Ammon's horn (tissue), 1 donor: ENCODE data around the gene EEF2KMT.
"Not testable (repeated sequence)": the region's sequence is repeated elsewhere in the genome, so short reads cannot be mapped to it uniquely, and the experiment has no call there.

Experiments
- DNase-seq: peaks from one replicate; pipeline ENCODE4 v3.0.0-alpha.2; 2016; ENCODE audit warnings: low spot score

The EEF2KMT gene

DNA sequence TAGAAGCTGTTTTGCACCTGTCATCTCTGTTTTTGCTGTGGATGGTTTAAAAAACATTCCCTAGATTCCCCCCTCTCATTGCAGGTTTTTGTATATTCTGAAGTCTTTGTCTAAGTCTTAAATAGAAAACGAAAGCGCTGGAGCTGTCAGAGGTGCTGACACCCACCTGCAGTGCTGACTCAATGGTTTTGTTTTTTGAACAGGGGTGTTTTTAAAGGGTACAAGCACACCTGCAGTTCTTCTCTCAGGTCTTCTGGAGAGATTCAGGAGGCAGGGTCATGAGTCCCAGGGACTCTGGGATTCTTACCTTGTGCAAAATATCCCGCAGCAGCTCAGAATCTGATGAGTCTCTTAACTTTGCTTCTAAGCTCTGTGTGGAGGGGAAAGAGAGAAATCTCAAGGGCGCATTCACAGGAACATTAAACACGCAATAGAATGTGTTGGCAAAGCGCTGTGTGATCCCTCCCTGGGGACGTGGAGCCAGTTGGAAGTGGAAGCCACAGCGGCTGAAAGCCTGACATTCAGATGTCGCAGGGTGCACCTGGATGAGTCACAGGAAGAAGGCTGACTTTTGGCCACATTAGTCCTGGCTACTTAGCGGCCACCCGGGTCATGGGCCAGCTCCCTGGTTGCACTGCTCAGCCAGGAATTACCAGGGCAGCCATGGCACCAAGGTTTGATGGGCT, 2.3 kb downstream of the EEF2KMT start:
- DNase-seq: not testable (repeated sequence)

DNA sequence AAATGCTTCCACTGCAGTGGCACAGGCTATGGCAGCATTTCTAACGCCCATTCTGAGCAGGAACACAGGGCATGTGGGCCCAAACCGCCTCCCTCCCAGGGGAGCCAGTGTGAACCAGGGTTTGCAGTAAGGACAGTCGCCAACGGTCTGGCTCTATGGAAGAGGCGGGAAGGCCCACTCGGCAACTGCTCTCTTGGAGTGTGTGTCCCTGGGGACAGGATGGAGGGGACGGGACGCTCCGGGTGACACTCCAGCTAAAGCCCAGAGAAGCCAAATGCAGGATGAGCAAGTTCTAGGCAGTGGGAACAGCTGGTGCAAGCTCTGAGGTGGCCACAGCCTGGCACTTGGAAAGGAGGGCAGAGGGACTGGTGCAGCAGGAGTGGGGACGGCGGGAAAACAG, 3.8 kb downstream of the EEF2KMT start:
- not testable (repeated sequence) for DNase-seq

DNA sequence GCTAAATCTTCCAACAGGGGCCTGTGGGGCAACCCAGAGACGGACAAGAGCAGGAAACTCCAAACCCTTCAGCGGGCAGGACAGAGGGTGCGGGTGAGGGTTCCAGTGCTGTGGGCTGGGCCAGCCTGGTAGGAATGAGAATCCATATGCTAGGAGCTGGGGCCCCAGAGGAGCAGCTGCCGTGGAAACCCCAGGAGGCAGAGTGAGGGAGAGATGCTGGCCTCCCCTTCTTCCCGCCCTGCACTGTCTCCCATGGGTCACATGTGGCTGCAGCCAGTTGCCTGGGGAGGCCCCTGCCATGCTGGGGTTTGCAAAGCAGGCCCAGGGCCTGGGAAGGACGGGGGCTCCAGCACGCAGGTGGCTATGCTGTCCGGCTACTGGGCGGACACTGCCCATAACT, 4.5 kb downstream of the EEF2KMT start:
- not testable (repeated sequence) for DNase-seq

DNA sequence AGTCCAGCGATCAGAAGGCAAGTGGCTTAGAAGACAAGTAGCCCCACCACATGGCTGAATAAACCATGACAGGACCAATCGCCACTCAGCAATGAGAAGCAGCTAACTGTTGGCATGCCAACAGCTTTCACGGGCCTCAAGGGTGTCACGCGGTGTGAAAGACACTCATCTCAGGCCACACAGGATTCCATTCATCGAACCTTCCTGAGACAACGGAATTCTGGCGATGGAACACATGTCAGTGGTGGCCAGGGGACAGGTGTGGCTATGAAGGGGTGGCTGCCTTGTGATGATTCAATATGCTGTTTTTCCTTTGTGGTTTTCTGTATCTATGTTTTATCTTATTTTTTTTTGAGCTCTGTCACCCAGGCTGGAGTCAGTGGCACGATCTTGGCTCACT, 7.0 kb downstream of the EEF2KMT start:
- not testable (repeated sequence) for DNase-seq

DNA sequence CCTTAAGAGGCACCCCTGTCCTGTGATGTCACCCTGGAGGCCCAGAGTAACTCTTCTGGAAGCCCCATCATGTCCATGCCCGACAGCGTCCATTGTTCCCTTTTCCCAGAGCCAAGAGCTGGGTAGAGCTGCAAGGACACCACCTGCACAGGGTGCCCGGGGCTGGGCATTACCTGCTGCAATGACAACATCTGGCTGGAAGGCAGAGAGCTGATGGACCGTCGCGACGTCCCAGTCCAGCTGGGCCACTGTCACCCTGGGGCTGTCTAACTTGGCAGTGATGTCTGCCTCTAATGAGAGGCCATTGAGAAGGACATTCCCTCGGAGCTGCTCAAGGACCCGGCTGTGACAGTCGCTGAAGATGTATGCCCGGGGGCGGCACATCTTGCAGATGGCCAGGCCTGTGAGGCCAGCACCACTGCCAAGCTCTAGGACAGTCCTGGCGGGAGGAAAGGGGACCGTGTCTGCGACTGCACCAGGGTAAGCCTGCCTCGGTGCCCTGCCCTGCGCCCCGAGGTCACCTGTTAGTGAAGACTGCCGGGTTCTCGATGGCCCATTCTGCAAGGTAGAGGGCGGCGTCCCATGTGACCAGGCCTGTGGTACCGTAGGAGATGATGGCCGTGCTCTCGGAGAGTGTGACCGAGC, 7.6 kb downstream of the EEF2KMT start:
- not testable (repeated sequence) for DNase-seq

DNA sequence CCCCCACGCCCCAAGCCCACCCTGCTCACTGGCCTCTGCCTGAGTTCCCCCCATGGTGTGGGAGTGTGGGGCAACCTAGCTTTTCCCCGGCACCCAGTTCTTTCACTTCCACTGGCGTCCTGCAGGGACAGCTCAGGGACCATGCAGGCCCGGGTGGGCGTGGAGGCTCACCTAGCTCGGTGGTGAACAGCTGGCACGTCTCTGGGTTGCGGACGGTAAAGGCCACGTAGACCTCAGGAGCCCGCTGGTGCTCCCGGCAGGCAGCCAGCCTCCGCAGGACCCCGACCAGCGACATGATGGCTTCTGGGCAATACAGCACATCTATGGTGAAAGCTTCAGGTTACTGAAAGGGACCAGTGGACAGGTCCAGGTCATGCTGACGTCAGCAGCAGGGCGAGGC, 8.7 kb downstream of the EEF2KMT start:
- not testable (repeated sequence) for DNase-seq

DNA sequence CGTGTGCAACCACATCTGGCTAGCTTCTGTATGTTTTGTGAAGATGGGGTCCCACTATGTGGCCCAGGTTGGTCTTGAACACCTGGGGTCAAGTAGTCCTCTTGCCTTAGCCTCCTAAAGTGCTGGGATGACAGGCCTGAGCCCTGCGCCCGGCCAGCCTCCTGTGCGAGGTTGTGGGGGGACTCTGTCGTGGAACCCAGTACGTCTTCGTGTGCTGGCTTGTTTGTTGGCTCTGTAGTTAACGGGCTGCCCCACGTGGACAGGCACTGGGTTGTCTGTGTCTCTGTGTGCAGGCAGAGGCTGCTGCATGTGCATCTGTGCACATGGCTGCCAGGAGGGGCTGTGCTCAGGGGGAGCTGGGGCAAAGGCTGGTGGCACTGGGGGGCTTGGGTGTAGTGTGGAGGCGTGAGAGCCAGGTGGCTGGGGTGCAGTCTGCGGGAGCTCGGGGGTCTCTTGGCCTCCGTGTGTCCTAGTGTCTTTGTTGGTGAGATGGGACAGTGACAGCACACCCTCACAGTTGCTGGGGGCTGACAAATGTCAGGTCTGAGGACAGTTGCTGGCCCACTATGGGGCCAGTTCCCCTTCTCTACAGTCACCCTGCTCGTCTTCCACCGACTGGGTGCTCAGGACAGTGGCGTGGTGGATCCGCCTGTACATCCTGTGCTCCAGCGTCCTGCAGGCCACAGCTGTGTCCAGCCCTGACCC, 9.4 kb downstream of the EEF2KMT start:
- not testable (repeated sequence) for DNase-seq

DNA sequence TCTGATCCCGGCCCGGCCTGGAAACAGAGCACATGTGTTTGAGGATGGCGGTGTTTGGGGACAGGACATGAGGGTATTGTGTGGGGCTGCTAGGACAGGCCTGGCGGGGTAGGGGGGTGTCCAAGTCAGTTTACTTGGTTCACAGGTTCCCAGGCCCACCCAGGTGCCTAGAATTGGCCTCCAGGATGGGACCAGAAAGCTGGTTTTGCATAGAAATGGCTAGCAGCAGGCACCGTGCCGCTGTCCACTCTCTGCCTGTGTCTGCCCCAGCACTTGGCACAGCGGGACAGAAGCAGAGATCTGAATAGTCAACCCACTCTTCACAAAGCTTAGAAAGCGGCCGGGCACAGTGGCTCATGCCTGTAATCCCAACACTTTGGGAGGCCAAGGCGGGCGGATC, 11.9 kb downstream of the EEF2KMT start:
- DNase-seq: not testable (repeated sequence)

DNA sequence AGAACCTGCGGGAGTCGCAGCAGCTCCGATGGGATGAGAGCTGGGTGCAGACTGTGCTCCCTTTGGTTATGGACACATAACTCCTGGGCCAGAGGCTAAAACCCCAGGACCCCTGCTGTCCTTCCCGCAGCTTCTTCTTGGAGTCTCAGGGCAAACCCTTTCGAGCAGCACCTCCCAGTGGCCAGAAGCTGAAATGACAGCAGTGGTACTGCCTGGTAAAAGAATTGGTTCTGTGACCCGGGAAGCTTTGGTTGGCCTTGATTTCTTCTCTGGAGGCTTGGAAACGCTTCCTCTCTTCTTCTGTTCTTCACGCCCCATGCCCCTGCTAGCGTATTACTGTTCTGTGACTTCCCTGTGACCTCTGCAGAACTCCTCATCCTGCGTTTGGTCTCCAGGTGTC, 12.8 kb downstream of the EEF2KMT start:
- DNase-seq: peak; percentile 61

DNA sequence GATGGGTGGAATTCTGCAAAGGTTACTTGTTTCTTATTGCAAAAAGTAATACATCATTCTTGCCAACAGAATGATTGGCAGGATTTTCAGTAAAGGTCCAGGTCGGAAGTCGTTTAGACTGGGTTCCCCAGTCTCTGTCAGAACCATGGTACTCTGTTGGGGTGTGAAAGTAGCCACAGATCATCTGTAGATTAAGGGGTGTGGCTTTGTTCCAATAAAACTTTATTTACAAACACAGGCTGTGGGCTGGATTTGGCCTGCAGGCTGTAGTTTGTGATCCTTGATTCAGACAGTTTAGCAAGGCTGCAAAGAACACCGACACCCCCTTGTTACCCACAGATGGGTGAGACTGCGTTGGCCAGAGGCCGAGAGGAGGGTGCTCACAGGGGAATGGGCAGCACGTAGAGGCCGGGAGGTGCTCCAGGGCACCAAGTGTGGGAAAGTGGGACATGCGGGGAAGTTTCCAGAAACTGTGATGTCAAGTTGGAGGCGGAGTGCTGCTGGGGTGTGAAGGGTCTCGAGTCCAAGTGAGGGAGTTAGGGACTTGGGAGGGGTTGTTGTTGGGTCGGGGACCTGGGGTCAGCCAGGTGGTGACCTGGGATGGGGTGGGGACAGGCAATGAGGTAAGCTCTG, 13.4 kb downstream of the EEF2KMT start:
- not testable (repeated sequence) for DNase-seq

DNA sequence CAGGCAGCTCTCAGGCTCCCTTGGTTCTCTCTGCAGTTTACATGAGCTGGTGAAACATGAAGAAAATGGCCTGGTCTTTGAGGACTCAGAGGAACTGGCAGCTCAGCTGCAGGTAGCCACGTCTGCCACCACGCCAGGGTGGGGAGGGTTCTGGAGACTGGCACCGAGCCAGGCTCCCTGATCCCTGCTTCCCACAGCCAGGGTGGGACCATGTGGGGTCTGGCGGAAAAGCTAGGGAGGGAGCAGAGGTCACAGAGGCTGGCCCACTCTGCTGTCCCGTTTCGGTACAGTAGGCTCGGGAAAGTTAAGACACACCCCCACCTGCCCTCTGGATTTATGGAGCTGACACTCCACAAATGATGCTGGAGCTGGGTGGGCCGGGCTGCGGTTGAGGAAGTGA, 13.9 kb downstream of the EEF2KMT start:
- not testable (repeated sequence) for DNase-seq

DNA sequence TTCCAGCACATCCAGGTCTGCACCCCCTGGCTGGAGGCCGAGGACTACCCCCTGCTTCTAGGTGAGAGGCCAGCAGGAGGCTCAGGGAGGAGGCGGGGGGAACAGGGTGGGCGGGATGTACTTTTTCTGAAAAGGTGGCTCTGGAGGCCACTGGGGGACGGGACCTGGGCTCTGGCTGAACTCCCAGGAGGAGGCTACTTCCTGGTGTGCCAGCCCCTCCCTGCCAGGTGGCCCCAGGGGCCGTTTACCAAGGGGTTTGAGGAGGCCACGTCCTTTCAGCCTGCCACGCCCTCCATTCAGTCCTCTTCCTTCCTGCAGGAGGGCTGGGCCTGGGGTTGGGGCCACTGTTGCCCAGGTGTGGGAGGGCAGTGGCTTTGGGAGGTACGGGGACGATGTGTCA, 16.6 kb downstream of the EEF2KMT start:
- DNase-seq: not testable (repeated sequence)

DNA sequence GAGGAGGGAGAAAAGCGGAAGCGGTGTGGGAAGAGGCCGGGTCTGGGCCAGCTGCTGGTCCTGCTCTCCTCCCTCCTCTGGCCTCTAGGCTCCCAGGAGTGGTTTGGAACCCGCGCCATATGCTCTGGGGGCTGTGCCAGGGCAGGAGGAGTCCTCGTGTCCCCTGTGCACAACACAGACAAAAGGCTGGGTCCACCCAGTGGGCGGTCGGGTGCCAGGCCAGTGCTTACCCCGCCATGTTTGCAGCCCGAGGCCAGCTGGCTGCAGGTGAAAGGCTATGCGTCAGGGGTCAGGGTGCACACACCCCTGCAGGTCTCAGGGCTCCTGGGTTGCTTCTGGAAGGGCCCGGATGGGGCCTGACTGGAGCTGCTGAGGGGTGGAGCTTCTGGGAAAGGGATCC, 17.1 kb downstream of the EEF2KMT start:
- DNase-seq: not testable (repeated sequence)

DNA sequence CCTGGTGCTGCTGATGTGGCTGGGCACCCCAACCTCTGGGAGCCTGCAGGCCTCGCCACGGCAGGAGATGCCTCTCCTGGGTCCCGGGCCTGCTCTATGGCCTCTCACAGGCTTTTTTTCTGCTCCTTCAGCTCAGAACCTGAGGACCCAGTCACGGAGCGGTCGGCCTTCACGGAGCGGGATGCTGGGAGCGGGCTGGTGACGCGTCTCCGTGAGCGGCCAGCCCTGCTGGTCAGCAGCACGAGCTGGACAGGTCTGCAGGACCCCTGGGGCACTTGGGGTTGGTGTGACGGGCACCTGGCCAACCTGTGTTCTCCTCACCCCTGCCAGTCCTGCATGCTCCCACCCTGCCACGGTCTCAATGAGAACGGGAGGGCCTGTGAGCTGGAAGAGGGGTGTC, 19.0 kb downstream of the EEF2KMT start:
- no peak for DNase-seq

DNA sequence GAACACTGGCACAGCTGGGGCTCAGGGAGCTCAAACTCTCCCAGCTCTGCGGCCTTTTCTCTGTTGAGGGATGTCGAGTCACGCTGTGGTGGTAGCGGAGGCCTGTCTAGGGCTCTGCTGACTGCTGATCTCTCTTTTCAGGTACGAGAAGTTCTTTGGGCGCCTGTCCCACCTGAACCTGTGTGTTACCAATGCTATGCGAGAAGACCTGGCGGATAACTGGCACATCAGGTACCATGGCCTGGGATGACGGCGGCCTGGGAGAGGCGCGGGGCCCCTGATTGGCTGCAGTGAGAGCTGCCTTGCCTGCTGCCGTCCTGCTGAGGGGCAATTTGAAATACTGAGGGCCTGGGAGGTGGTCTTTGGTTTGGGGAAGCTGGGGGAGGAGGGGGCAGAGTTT, 20.3 kb downstream of the EEF2KMT start:
- DNase-seq: no peak

DNA sequence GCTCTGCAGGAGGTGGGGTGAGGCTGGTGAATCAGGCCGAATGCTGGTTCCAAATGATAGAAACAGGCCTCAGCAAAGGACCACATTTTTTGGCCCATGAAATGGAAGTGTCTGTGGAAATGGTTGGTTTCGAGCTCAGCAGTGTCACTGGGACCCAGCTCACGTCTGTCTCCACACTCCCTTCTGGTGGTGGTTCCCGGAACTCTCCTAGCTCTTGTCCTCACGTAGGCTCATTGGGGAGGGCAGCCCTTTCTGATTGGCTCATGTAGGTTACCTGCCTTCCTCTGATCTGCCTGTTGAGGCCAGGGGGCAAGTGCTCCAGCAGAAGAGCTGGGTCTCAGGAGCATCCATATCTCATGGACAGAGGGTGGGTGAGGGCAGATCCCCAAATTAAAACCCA, 22.0 kb downstream of the EEF2KMT start:
- no peak for DNase-seq

DNA sequence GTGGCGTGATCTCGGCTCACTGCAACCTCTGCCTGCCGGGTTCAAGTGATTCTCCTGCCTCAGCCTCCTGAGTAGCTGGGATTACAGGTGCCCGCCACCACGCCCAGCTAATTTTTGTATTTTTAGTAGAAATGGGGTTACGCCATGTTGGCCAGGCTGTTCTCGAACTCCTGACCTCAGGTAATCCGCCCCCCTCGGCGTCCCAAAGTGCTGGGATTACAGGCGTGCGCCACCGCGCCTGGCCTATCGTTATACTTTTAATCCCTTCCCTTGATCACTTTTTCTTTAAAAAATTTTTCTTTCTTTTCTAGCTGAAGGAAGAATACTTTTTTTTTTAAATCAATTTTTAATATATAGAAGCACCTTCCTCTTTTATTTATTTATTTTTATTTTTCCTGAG, 23.8 kb downstream of the EEF2KMT start:
- not testable (repeated sequence) for DNase-seq

DNA sequence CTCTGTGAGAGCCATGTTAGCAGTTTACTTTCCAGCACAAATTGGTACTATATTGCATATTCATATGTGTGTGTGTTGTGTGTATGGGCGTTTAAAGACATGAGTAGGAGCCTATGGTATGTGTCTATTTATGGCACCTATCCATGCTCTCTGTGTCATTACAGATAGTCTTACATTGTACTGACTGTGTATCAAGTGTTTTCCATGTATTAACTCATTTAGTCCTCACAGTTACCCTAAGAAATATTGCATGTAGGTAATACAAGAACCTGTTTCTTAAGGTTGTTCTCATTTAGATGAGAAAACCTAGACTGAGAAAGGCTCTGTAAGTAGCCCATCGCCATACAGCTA, 24.3 kb downstream of the EEF2KMT start:
- no peak for DNase-seq

DNA sequence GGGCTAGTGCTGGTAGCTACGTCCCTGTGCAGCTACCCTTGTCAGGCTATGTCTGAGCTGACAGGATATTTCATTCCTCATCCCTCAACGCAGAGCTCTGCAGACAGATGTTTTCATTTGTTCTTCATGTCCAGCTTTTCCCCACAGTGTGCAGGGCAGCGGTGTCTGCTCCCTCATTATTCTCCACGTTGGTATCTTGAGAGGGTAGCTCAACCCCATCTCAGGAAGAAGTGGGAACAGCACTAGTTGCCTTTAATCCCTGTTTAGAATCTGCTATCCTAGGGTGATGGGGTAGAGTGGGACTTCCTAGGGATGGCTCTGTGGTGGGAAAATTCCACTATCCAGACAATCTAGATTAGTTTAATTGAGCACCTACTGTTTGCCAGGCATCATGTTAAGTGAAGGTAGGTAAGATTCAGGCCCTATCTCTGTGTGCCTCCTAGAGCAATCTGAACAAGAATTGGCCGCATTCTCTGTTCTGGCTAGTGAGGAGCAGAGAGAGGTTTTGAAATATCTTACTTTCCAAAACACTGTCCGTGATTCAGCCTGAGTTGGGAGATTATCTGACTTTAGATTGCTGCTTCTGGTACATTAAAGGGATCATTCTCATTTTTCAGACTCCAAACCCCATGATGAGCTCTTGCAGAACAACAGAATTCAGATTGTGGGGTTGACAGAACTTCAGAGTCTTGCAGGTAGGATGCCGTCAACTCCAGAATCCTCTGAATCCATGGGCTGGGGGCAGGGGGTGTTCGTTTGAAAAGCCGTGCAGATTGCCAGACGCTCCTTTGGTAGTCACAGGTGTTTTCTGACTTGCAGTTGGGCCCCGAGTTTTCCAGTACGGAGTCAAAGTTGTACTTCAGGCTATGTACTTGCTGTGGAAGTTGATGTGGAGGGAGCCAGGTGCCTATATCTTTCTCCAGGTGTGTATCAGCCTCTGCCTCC, 25.0 kb downstream of the EEF2KMT start:
- no peak for DNase-seq

DNA sequence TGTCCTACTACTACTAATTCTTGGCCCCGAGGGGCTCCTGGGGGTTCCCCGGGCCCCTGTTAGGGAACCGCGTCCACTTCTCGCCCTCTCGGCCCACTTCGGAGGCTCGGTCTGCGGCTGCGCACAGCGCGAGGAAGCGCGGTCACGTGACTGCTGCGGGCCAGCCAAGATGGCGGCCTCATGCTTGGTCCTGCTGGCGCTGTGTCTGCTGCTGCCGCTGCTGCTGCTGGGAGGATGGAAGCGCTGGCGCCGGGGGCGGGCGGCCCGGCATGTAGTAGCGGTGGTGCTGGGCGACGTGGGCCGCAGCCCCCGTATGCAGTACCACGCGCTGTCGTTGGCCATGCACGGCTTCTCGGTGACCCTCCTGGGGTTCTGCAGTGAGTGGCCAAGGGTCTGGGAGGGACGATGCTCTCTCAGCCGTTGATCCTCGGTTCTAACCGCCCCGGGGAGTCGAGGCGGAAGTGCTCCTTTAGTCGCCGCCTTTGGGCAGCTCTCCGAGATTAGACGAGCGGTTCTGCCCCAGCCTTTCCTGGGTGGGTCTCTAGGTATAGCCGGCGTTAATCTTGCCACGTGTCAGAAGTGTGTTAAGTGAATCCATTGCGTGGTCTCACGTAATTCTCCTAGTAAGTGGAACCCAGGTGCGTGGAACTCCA, 25.8 kb downstream of the EEF2KMT start, which contains the start of gene ALG1:
ALG1 (plus strand) TSS at position 163 of the 653 bp plus-strand sequence; CDS start at position 170, 7 bp downstream.
- DNase-seq: peak; percentile 91

DNA sequence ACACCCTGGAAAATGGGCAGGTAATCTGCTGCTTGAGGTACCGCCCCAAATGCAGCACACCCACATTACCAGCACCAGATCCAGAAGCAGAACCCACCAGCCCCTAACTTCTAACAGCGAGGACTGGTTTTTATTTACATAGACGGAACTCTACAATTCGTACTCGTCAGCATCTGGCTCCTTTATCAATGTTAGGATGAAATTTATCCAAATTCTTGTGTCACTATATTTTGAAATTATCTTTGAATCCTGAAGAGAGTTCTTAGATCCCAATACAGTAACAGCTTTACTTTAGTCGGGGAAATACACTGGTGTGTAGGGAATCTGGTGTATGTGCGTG, 26.3 kb downstream of the EEF2KMT start:
- DNase-seq: no peak
